OCI-LY1 (cell line): ENCODE measurements around the gene TTC9.

ENCODE experiments used
- H2AFZ ChIP-seq: fragments of 200-600 bp; sonication (generic), shearing (Covaris generic); 2 replicates; pipeline ENCODE4 v1.6.0; 2014; ENCODE audit warnings: antibody characterized with exemption, mild to moderate bottlenecking, low read length
- H3F3A ChIP-seq: fragments of 200-600 bp; sonication (generic), shearing (Covaris generic); 2 replicates; pipeline ENCODE4 v1.6.0; 2014; ENCODE audit warnings: mild to moderate bottlenecking, antibody characterized with exemption, low read length, moderate library complexity; ENCODE audit not compliant: insufficient read depth
- H3K27ac ChIP-seq: fragments of 200-600 bp; sonication (generic); 2 replicates; pipeline ENCODE4 v1.5.1; 2014; ENCODE audit warnings: low read length, mixed run types, mild to moderate bottlenecking, low read depth; ENCODE audit not compliant: poor library complexity, severe bottlenecking
- H3K27me3 ChIP-seq: fragments of 200-600 bp; sonication (generic); 2 replicates; pipeline ENCODE4 v1.6.0; 2014; ENCODE audit warnings: antibody characterized with exemption, mild to moderate bottlenecking, low read length, moderate library complexity; ENCODE audit not compliant: insufficient read depth
- H3K36me3 ChIP-seq: fragments of 200-600 bp; sonication (generic); 2 replicates; pipeline ENCODE4 v1.6.1; 2014; ENCODE audit warnings: mild to moderate bottlenecking, antibody characterized with exemption, low read length, moderate library complexity, mixed read lengths; ENCODE audit not compliant: insufficient read depth
- H3K4me1 ChIP-seq: fragments of 200-600 bp; sonication (generic); 2 replicates; pipeline ENCODE4 v1.5.1; 2014; ENCODE audit warnings: mild to moderate bottlenecking, low read length, moderate library complexity; ENCODE audit not compliant: insufficient read depth, severe bottlenecking
- H3K4me2 ChIP-seq: fragments of 200-600 bp; sonication (generic), shearing (Covaris generic); 2 replicates; pipeline ENCODE4 v1.6.1; 2014; ENCODE audit warnings: low read length
- H3K4me3 ChIP-seq: fragments of 200-600 bp; sonication (generic); 2 replicates; pipeline ENCODE4 v1.5.1; 2014; ENCODE audit warnings: low read length, low read depth, mild to moderate bottlenecking, mixed read lengths; ENCODE audit not compliant: poor library complexity, severe bottlenecking
- H3K79me2 ChIP-seq: fragments of 200-600 bp; shearing (Covaris generic); 2 replicates; pipeline ENCODE4 v1.6.1; 2016; ENCODE audit warnings: mixed run types, low read length, mixed read lengths; ENCODE audit not compliant: insufficient read depth
- H3K9ac ChIP-seq: fragments of 200-600 bp; sonication (generic), shearing (Covaris generic); 2 replicates; pipeline ENCODE4 v1.6.1; 2014; ENCODE audit warnings: mild to moderate bottlenecking, low read length, mixed read lengths
- H3K9me2 ChIP-seq: fragments of 200-600 bp; sonication (generic), shearing (Covaris generic); 2 replicates; pipeline ENCODE4 v1.6.1; 2014; ENCODE audit warnings: low read depth, mild to moderate bottlenecking, low read length, mixed read lengths
- H3K9me3 ChIP-seq: fragments of 200-600 bp; shearing (Covaris generic); 2 replicates; pipeline ENCODE4 v1.6.1; 2014; ENCODE audit warnings: low read length, mixed read lengths
- H4K20me1 ChIP-seq: fragments of 200-600 bp; sonication (generic), shearing (Covaris generic); 2 replicates; pipeline ENCODE4 v1.6.0; 2016; ENCODE audit warnings: mild to moderate bottlenecking, low read length; ENCODE audit not compliant: insufficient read depth
- CTCF ChIP-seq: fragments of 200-600 bp; sonication (generic), shearing (Covaris generic); IDR thresholded peaks from 2 replicates; pipeline ENCODE4 v1.5.1; 2017; ENCODE audit warnings: mild to moderate bottlenecking, antibody characterized with exemption, low read length, moderate library complexity, mixed read lengths
- EZH2 ChIP-seq: fragments of 200-600 bp; sonication (generic), shearing (Covaris generic); IDR thresholded peaks from 2 replicates; pipeline ENCODE4 v1.8.0; 2017; ENCODE audit warnings: borderline replicate concordance, mixed run types, mild to moderate bottlenecking, antibody characterized with exemption, low read length, moderate library complexity, mixed read lengths

TTC9 gene

GRCh38 chr14:70724110-70724509 lies 82.4 kb downstream of the TTC9 start:
- H3K9ac ChIP-seq, result no peak overlapping the region

GRCh38 chr14:70724944-70725343 lies 83.2 kb downstream of the TTC9 start:
- no peaks in the 10 kb centered on the region for H3K9me2 ChIP-seq
- H3K4me1 ChIP-seq, result no peaks in the 10 kb centered on the region
- no peaks in the 10 kb centered on the region for H4K20me1 ChIP-seq
- H3K79me2 ChIP-seq, result no peaks in the 10 kb centered on the region
- no peaks in the 10 kb centered on the region for H3F3A ChIP-seq
- H2AFZ ChIP-seq, result no peak overlapping the region
- H3K9me3 ChIP-seq, result no peaks in the 10 kb centered on the region
- no peaks in the 10 kb centered on the region for H3K27me3 ChIP-seq
- H3K4me2 ChIP-seq, result no peak overlapping the region
- peaks cover 3% of the 10 kb centered on the region; the same call in 1 of the 2 replicates for H3K36me3 ChIP-seq
- no peak overlapping the region for H3K4me3 ChIP-seq
- TF ChIP-seq CTCF (no peak), EZH2 (no peak)
- H3K9ac ChIP-seq, result no peak overlapping the region
- no peak overlapping the region for H3K27ac ChIP-seq

More at GRCh38 chr14:70724110-70724509, 82.4 kb downstream of the TTC9 start:
- Histone ChIP-seq H3K4me1 (no peaks in the 10 kb centered on the region), H3K36me3 (no peaks in the 10 kb centered on the region; the same call in 1 of the 2 replicates), H3K4me3 (no peak overlapping the region), H3K4me2 (no peak overlapping the region), H3K27ac (no peak overlapping the region), H3K27me3 (no peaks in the 10 kb centered on the region), H3K9me2 (no peaks in the 10 kb centered on the region), H3K9me3 (no peaks in the 10 kb centered on the region), H3K79me2 (no peaks in the 10 kb centered on the region), H2AFZ (no peak overlapping the region), H4K20me1 (no peaks in the 10 kb centered on the region), H3F3A (no peaks in the 10 kb centered on the region)
- no peak for TF ChIP-seq CTCF
- no peak for TF ChIP-seq EZH2
